ENCODE results near the gene ASTL.
A peak's percentile ranks its signal among the peaks of the same experiment; 100 is the strongest.
"Not testable (repeated sequence)": the region's sequence is repeated elsewhere in the genome, so short reads cannot be mapped to it uniquely, and the experiment has no call there.

The ASTL gene

GRCh38 chr2:96138179-96139145, at the start of gene ASTL:
Gene ASTL, minus strand, starts transcription at chr2:96138502. Its CDS starts 66 bp downstream, at chr2:96138436.
- DNase-seq (ENCODE audit: low read depth in 2 of 2, low spot score in 1 of 2), result no peak

- DNase-seq (ENCODE audit: low read depth in 2 of 2, low spot score in 1 of 2), result no peak
These were observed 48.3 kb upstream of the ASTL start for GRCh38 chr2:96186562-96186961.

GRCh38 chr2:96185516-96185915, 47.2 kb upstream of the ASTL start:
- DNase-seq (ENCODE audit: low read depth in 2 of 2, low spot score in 1 of 2), result no peak

GRCh38 chr2:96184989-96185388, 46.7 kb upstream of the ASTL start:
- no peak for DNase-seq (ENCODE audit: low read depth in 2 of 2, low spot score in 1 of 2)

GRCh38 chr2:96184188-96184587, 45.9 kb upstream of the ASTL start:
- DNase-seq (ENCODE audit: low read depth in 2 of 2, low spot score in 1 of 2), result no peak

- no peak for DNase-seq (ENCODE audit: low read depth in 2 of 2, low spot score in 1 of 2)
These were observed 43.2 kb upstream of the ASTL start for GRCh38 chr2:96181529-96181928.

- DNase-seq (ENCODE audit: low read depth in 2 of 2, low spot score in 1 of 2), result no peak
These were observed 42.2 kb upstream of the ASTL start for GRCh38 chr2:96180521-96180920.

- no peak for DNase-seq (ENCODE audit: low read depth in 2 of 2, low spot score in 1 of 2)
These were observed 41.7 kb upstream of the ASTL start for GRCh38 chr2:96180002-96180401.

GRCh38 chr2:96176661-96177060, 38.4 kb upstream of the ASTL start:
- no peak for DNase-seq (ENCODE audit: low read depth in 2 of 2, low spot score in 1 of 2)

- no peak for DNase-seq (ENCODE audit: low read depth in 2 of 2, low spot score in 1 of 2)
These were observed 37.6 kb upstream of the ASTL start for GRCh38 chr2:96175951-96176350.

GRCh38 chr2:96174251-96175144, 36.2 kb upstream of the ASTL start:
- DNase-seq (ENCODE audit: low read depth in 2 of 2, low spot score in 1 of 2), result peak; percentile 66 to 77

GRCh38 chr2:96171831-96172230, 33.5 kb upstream of the ASTL start:
- DNase-seq (ENCODE audit: low read depth in 2 of 2, low spot score in 1 of 2), result no peak

- no peak for DNase-seq (ENCODE audit: low read depth in 2 of 2, low spot score in 1 of 2)
These were observed 32.3 kb upstream of the ASTL start for GRCh38 chr2:96170626-96171025.

GRCh38 chr2:96169868-96170507, 31.7 kb upstream of the ASTL start:
- no peak for DNase-seq (ENCODE audit: low read depth in 2 of 2, low spot score in 1 of 2)

GRCh38 chr2:96167407-96168013, 29.2 kb upstream of the ASTL start:
- DNase-seq (ENCODE audit: low read depth in 2 of 2, low spot score in 1 of 2), result no peak

- DNase-seq (ENCODE audit: low read depth in 2 of 2, low spot score in 1 of 2), result no peak
These were observed 26.3 kb upstream of the ASTL start for GRCh38 chr2:96164459-96165184.

- peak in 1 of 2 donors; percentile 51 for DNase-seq (ENCODE audit: low read depth in 2 of 2, low spot score in 1 of 2)
These were observed 25.6 kb upstream of the ASTL start for GRCh38 chr2:96163768-96164429.

GRCh38 chr2:96163415-96163767, 25.1 kb upstream of the ASTL start:
- DNase-seq (ENCODE audit: low read depth in 2 of 2, low spot score in 1 of 2), result no peak

GRCh38 chr2:96161898-96162297, 23.6 kb upstream of the ASTL start:
- DNase-seq (ENCODE audit: low read depth in 2 of 2, low spot score in 1 of 2), result no peak

- not testable (repeated sequence) for DNase-seq (ENCODE audit: low read depth in 2 of 2, low spot score in 1 of 2)
These were observed 22.1 kb upstream of the ASTL start for GRCh38 chr2:96160366-96160765.

Measured in stimulated activated CD8-positive, alpha-beta memory T cell treated with anti-CD3 and anti-CD28 coated beads, Interleukin-4, amount 100 ng/mL, for 1 hour (primary cell).